DMS53 treated with DMSO at 0.1 percent for 48 hours (cell line): ENCODE measurements around the gene EBPL.
"Not testable (repeated sequence)": the region's sequence is repeated elsewhere in the genome, so short reads cannot be mapped to it uniquely, and the experiment has no call there.

ENCODE experiments used
- DNase-seq: peaks from one replicate; lab custom pipeline; 2025; ENCODE audit not compliant: unreplicated experiment; lab: John Stamatoyannopoulos, UW

EBPL gene

GRCh38 chr13:49635599-49636433 is 55.5 kb downstream of the EBPL start:
- no peak for DNase-seq

GRCh38 chr13:49633710-49634109 is 57.6 kb downstream of the EBPL start:
- DNase-seq = no peak

- no peak for DNase-seq
Observed at GRCh38 chr13:49632156-49632555, 59.1 kb downstream of the EBPL start.

DNA sequence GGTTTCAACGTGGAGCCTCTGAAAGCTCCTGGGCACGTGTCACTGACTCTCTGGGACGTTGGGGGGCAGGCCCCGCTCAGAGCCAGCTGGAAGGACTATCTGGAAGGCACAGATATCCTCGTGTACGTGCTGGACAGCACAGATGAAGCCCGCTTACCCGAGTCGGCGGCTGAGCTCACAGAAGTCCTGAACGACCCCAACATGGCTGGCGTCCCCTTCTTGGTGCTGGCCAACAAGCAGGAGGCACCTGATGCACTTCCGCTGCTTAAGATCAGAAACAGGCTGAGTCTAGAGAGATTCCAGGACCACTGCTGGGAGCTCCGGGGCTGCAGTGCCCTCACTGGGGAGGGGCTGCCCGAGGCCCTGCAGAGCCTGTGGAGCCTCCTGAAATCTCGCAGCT is 60.7 kb downstream of the EBPL start:
- DNase-seq = no peak

DNA sequence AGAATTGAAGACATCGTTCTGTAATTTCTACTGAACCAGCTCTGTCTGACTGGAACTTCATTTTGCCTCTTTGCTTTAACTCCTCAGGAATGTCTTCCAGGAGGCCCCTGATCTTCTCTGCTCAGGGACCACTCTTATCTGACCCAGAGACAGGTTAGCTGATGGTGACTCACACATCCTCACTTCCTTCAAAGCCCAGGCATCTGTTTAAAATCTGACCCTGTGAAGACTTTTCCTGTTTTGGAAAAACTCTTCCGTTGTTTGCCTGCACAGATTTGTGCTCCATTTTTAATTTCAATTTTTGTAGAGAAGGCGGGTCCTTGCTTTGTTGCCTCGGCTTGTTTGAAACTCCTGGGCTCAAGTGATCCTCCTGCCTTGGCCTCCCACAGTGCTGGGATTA is 61.3 kb downstream of the EBPL start:
- DNase-seq = no peak

DNA sequence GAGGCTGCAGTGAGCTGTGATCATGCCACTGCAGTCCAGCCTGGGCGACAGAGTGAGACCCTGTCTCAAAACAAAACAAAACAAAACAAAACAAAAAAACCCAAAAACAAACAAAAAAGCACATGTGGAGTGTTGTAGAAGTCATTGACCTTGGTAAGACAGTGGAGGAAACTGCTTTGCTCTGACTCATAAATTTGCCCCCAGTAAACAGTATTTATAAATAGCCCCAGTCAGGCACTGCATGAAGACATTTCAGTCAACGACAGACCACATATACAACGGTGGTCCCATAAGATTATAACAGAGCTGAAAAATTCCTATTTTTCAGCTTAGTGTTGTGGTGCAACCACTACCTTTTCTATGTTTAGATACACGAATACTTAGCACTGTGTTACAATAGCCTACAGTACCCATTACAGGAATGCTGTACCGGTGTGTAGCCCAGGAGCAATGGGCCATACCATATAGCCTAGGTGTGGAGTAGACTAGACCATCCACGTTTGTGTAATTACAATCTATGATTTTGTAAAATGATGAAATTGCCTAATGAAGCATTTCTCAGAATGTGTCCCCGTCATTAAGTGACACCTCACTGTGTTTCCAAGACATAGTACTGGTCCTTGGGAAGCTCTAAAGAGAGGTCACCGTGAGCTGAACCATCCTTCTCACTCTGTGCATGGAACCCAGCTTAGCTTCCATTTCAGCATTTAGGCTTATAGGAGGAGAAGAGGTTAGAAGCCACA is 61.9 kb downstream of the EBPL start:
- no peak for DNase-seq

- no peak for DNase-seq
Observed at GRCh38 chr13:49627831-49628652, 63.2 kb downstream of the EBPL start, which contains the start of gene ARL11. Gene ARL11, plus strand, starts transcription at chr13:49628507. Its CDS starts 1,941 bp downstream, at chr13:49630448.

DNA sequence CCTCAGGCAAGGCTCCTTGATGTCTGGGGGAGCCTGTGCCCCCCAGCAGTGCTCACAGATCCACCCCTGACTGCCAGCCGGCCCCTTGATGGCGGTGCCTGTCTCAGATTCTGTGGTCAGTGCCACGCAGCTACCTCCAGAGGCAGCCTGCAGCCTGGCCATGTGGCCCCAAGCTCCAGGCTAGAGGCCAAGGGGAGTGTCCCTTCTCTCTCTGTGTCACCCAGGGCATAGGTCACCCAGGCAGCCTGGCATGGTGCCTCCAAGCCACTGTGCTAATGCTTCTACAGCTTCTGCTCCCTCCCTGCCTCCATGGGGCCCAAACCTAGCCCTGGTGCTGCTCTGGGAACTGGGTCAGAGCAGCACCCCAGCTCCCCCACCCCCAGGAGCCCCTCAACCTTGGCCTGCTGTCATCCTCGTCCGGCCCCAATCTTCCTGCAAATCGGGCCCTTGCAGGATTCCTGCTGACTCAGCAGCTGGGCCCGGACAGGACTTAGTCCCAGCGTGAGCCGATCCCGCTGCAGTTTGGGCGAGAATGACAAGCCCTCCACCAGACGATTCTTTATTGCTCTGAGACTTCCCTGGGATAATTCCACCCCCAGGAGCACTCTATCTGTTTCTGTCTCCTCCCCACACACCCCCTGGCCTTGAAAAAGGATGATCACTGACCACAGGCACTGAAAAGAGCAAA is 65.8 kb downstream of the EBPL start:
- DNase-seq = no peak

GRCh38 chr13:49624229-49624628 is 67.1 kb downstream of the EBPL start:
- no peak for DNase-seq

DNA sequence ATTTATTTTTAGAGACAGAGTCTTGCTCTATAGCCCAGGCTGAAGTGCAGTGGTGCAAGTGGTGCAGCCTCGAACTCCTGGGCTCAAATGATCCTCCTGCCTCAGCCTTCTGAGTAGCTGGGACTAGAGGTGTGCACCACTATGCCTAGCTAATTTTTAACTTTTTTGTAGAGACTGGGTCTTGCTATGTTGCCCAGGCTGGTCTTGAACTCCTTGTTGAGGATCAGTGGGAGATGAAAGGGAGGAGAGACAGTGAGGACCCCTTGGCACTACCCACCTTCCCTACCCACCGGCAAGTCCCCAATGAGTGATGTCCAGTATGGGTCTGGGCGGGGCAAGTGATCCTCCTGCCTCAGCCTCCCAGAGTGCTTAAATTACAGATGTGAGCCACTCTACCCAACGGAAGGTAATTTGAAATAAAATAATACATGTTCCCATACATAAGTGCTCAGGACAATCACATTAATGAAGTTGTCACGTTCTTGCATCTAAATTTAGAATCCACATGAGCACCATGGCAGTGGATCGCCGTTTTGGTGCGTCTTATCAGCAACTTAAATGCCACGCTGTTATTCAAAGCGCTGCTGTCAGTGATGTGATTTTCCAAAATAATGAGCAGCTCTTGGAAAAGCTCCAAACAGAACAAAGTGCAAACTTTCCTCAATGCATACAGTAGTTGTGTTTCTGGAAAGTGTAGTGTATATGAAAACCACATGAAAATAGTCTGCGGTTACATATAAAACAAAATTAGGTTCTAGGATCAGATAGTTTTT is 68.9 kb downstream of the EBPL start:
- no peak for DNase-seq

DNA sequence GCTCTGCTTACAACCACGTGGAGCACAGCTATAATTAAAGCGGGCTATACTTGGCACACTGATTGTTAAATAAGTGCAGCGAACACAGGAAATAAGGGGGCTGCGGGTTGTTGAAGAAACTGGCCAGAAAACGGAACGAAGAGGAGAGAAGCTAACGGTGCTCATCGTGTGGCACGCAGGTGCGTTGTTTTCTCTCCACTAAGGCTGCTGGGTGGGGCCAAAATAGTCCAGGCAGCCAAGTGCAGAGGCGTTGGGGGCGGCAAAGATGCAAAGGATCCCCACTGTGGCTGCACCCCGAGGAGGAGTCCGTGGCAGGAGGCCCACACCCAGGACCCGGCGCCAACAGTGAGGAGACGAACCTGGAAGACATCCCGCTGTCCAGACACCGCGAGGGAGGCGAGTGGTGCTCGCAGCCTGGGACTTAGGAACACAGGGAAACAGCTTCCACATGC is 71.1 kb downstream of the EBPL start:
- DNase-seq = no peak

DNA sequence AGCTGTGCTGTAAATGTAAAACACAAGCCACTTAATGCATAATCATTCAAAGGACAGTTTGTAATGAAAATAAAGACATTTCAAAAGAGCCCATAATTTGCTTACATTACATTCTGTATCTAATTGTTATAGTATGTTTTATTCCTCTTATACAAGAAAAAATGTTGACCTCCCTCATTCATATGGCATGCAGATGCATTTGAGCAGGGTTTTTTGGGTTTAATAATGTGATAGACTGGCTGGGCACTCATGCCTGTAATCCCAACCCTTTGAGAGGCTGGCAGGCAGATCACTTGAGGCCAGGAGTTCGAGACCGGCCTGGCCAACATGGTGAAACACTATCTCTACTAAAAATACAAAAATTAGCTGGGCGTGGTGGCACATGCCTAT is 74.6 kb downstream of the EBPL start:
- DNase-seq = no peak

GRCh38 chr13:49615836-49616675 is 75.2 kb downstream of the EBPL start:
- DNase-seq = no peak

GRCh38 chr13:49612042-49612441 is 79.2 kb downstream of the EBPL start:
- not testable (repeated sequence) for DNase-seq
